PC-9 (cell line): Measurements from ENCODE around the gene RBFOX2. TPM values are rescaled to one million over a fixed set of nuclear protein-coding genes. Genes with fewer than 3 reads are reported as not detected.

Experiments
- BruUV-seq: library from RNA; stranded (reverse); fragments of 400-500 nt; replicated peaks from 2 replicates; lab custom pipeline; 2021; lab: Mats Ljungman, UMichigan
- CTCF ChIA-PET: fragments of 300-600 bp; sonication (Branson Sonifier 250); formaldehyde crosslinking; loops from one replicate; lab custom pipeline; 2022; ENCODE audit warnings: antibody characterized with exemption; lab: Charles Lee
- POLR2A ChIA-PET: fragments of 300-600 bp; sonication (Branson Sonifier 250); formaldehyde crosslinking; loops from one replicate; lab custom pipeline; 2022; ENCODE audit warnings: antibody characterized with exemption; ENCODE audit not compliant: unreplicated experiment; lab: Charles Lee
- DNase-seq, 2 experiments: peaks; one replicate each; pipeline versions ENCODE4 v3.0.0 to v3.0.0-alpha.2; 2015 to 2022; ENCODE audit warnings: mixed read lengths in 1 of 2
- H2AFZ ChIP-seq: fragments of 200-600 bp; sonication (generic); 2 replicates; pipeline ENCODE4 v1.8.1; 2017; ENCODE audit warnings: antibody characterized with exemption
- H3F3A ChIP-seq: fragments of 200-600 bp; sonication (generic); 2 replicates; pipeline ENCODE4 v1.8.1; 2017; ENCODE audit warnings: antibody characterized with exemption, mild to moderate bottlenecking, low read depth; ENCODE audit not compliant: insufficient read depth
- H3K27ac ChIP-seq: fragments of 200-600 bp; sonication (generic); 2 replicates; pipeline ENCODE4 v1.6.1; 2016; ENCODE audit warnings: mixed run types
- H3K27me3 ChIP-seq: fragments of 200-600 bp; sonication (generic); 2 replicates; pipeline ENCODE4 v1.6.1; 2016; ENCODE audit warnings: low read depth, mixed run types; ENCODE audit not compliant: insufficient read depth
- H3K36me3 ChIP-seq: fragments of 200-600 bp; sonication (generic); 2 replicates; pipeline ENCODE4 v1.6.1; 2016; ENCODE audit warnings: low read depth, mixed run types
- H3K4me1 ChIP-seq: fragments of 200-600 bp; sonication (generic); replicated peaks from 2 replicates; pipeline ENCODE4 v1.6.1; 2016; ENCODE audit warnings: mixed run types; ENCODE audit not compliant: insufficient read depth
- H3K4me2 ChIP-seq: fragments of 200-600 bp; sonication (generic); 2 replicates; pipeline ENCODE4 v1.6.1; 2017; ENCODE audit warnings: mixed run types
- H3K4me3 ChIP-seq: fragments of 200-600 bp; sonication (generic); 2 replicates; pipeline ENCODE4 v1.6.1; 2016; ENCODE audit warnings: mixed run types
- H3K79me2 ChIP-seq: fragments of 200-600 bp; sonication (generic); 2 replicates; pipeline ENCODE4 v1.6.1; 2017; ENCODE audit warnings: low read depth, mixed run types
- H3K9me2 ChIP-seq: fragments of 200-600 bp; sonication (generic); 2 replicates; pipeline ENCODE4 v1.8.1; 2017; ENCODE audit warnings: mild to moderate bottlenecking; ENCODE audit not compliant: insufficient read depth
- H3K9me3 ChIP-seq: fragments of 200-600 bp; sonication (generic); 2 replicates; pipeline ENCODE4 v1.8.1; 2016; ENCODE audit warnings: low read depth; ENCODE audit not compliant: insufficient read depth
- H4K20me1 ChIP-seq: fragments of 200-600 bp; sonication (generic); 2 replicates; pipeline ENCODE4 v1.8.1; 2017; ENCODE audit not compliant: insufficient read depth
- CTCF ChIP-seq: fragments of 200-600 bp; sonication (generic); conservative IDR thresholded peaks from 2 replicates; pipeline ENCODE4 v1.6.1; 2017; ENCODE audit warnings: mixed run types, antibody characterized with exemption, mild to moderate bottlenecking, moderate library complexity
- EZH2 ChIP-seq: fragments of 200-600 bp; sonication (generic); IDR thresholded peaks from 2 replicates; pipeline ENCODE4 v1.8.0; 2017; ENCODE audit warnings: antibody characterized with exemption, low read depth
- intact Hi-C: fragments of 100-400 bp; cut with micrococcal nuclease; formaldehyde crosslinking; loops from one replicate; pipeline ENCODE4 v1.10.0; 2022; ENCODE audit not compliant: unreplicated experiment
- total RNA-seq: library from RNA; stranded (reverse); gene quantifications from 2 replicates; pipeline ENCODE4 v1.2.3, GENCODE V29; 2021

The RBFOX2 gene
- total RNA-seq, 1 experiment from 2014 or later: 109 TPM

- ChIA-PET POLR2A (no interaction called here), CTCF (no interaction called here)
- 0 out of 2 replicates have a peak, but pooled peaks cover 9% of the 10 kb centered on the region for H3F3A ChIP-seq
- no TSS peak for BruUV-seq
- TF ChIP-seq EZH2 (no peak), CTCF (no peak)
- H3K27ac ChIP-seq: no peak overlapping the region
- no peaks in the 10 kb centered on the region for H3K9me3 ChIP-seq
- no peaks in the 10 kb centered on the region; the same call in 1 of the 2 replicates for H4K20me1 ChIP-seq
- no peaks in the 10 kb centered on the region for H3K36me3 ChIP-seq
- H3K79me2 ChIP-seq: peaks cover 6% of the 10 kb centered on the region
- no peaks in the 10 kb centered on the region for H3K27me3 ChIP-seq
- H3K4me3 ChIP-seq: no peak overlapping the region
- 0 out of 2 replicates have a peak, but pooled peaks cover 6% of the 10 kb centered on the region for H3K4me1 ChIP-seq
- H2AFZ ChIP-seq: no peak overlapping the region
- no peak overlapping the region for H3K4me2 ChIP-seq
- no peak for DNase-seq
- H3K9me2 ChIP-seq: no peaks in the 10 kb centered on the region
- intact Hi-C loops: no loop called here
Measured at GRCh38 chr22:36032611-36033010, 4.0 kb upstream of the RBFOX2 start.

GRCh38 chr22:36029406-36029755 lies 757 bp upstream of the RBFOX2 start:
- H3K36me3 ChIP-seq: peaks cover 11% of the 10 kb centered on the region
- H3K9me2 ChIP-seq: no peaks in the 10 kb centered on the region
- H3K27me3 ChIP-seq: no peaks in the 10 kb centered on the region
- DNase-seq: no peak
- H2AFZ ChIP-seq: peak overlapping the region; percentile 68
- H3K4me3 ChIP-seq: peak overlapping the region; percentile 55
- BruUV-seq: TSS peak; percentile 45
- peaks cover 38% of the 10 kb centered on the region for H3K79me2 ChIP-seq
- ChIA-PET POLR2A (interaction anchor here (0.5 to 1.1 kb wide), 3 partner anchors 23 to 729 kb away, joined by 3 to 15 read pairs (median 5); partner anchors contain the start of gene TOM1), CTCF (interaction anchor here (0.6 to 4.1 kb wide), 3 partner anchors 36 to 507 kb away, joined by 3 to 44 read pairs (median 7); no protein-coding TSS in a partner anchor)
- peaks cover 22% of the 10 kb centered on the region for H4K20me1 ChIP-seq
- intact Hi-C loops: loop anchor here (1.0 kb wide), 1 partner anchor 37 kb away; no protein-coding TSS in a partner anchor
- 0 out of 2 replicates have a peak, but pooled peaks cover 9% of the 10 kb centered on the region for H3F3A ChIP-seq
- TF ChIP-seq EZH2: no peak
- TF ChIP-seq CTCF: no peak
- H3K4me2 ChIP-seq: peak overlapping the region; percentile 72
- H3K27ac ChIP-seq: peak overlapping the region; percentile 29
- H3K9me3 ChIP-seq: no peaks in the 10 kb centered on the region
- H3K4me1 ChIP-seq: peaks cover 22% of the 10 kb centered on the region

DNA sequence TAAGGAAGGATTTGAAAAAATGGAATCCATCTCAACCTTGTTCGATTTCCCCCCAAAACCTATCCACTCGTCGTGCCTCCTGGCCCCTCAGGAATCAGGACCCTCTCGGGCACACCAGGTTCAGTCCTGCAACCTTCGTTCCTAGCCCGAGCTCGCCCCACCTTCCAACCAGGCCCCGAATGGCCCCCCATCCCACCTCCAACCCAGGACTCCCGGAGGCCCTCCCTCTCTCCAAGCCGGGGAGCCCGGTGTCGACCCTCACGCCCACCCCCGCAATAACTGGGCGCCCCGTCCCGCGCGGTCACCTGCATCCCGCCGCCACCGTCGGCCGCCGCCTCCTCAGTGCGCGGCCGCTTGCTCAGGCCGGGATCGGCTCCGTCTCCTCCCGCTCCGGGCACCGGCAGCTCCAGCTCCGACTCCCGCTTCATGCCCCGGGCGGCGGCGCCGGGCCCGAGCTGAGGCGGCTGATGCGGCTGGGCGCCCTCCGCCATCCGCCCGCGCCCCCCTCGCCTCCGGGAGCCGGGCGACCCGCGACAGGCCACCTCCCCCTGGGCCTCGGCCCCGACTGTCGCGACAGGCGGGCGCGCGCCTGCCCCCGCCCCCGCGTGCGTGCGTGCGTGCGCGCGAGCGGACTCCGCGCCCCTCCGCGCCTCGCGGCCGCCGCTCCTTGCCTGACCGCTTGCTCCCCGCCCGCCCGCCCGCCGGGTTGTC lies 534 bp downstream of the RBFOX2 start:
- no TSS peak for BruUV-seq
- peak overlapping the region; percentile 10 for H3K27ac ChIP-seq
- H3K4me2 ChIP-seq: peak overlapping the region; percentile 80
- DNase-seq: no peak
- ChIA-PET POLR2A (interaction anchor here (0.6 to 1.1 kb wide), 6 partner anchors 38 to 728 kb away, joined by 4 to 18 read pairs (median 12); partner anchors contain the start of gene TOM1), CTCF (interaction anchor here (0.6 to 4.1 kb wide), 2 partner anchors 38 to 489 kb away, joined by 3 to 44 read pairs; no protein-coding TSS in a partner anchor)
- peaks cover 51% of the 10 kb centered on the region for H3K79me2 ChIP-seq
- peak overlapping the region; percentile 71 for H2AFZ ChIP-seq
- H3K9me2 ChIP-seq: no peaks in the 10 kb centered on the region
- intact Hi-C loops: loop anchor here (1.0 kb wide), 1 partner anchor 401 kb away; no protein-coding TSS in a partner anchor
- H3K4me3 ChIP-seq: peak overlapping the region; percentile 74
- H3F3A ChIP-seq: 0 out of 2 replicates have a peak, but pooled peaks cover 9% of the 10 kb centered on the region
- peaks cover 22% of the 10 kb centered on the region for H3K4me1 ChIP-seq
- TF ChIP-seq EZH2 (no peak), CTCF (no peak)
- H3K36me3 ChIP-seq: peaks cover 18% of the 10 kb centered on the region
- no peaks in the 10 kb centered on the region for H3K9me3 ChIP-seq
- H3K27me3 ChIP-seq: no peaks in the 10 kb centered on the region
- H4K20me1 ChIP-seq: peaks cover 35% of the 10 kb centered on the region
